HepG2 (cell line): Measurements from ENCODE around the gene CNEP1R1. TPM values are rescaled to one million over a fixed set of nuclear protein-coding genes. Genes with fewer than 3 reads are reported as not detected.

Source experiments
- CAMTA2 ChIP-seq: sonication (generic); formaldehyde crosslinking; IDR thresholded peaks from 2 replicates; pipeline ENCODE4 v1.4.0; 2020; ENCODE audit warnings: mild to moderate bottlenecking, missing genetic modification reagents, borderline replicate concordance
- EEA1 ChIP-seq: sonication (generic); formaldehyde crosslinking; IDR thresholded peaks from 2 replicates; pipeline ENCODE4 v1.5.1; 2020; ENCODE audit warnings: mild to moderate bottlenecking, missing genetic modification reagents, borderline replicate concordance
- FOXJ3 ChIP-seq: sonication (generic); formaldehyde crosslinking; IDR thresholded peaks from 2 replicates; pipeline ENCODE4 v1.4.0; 2020; ENCODE audit warnings: missing genetic modification reagents, mild to moderate bottlenecking, borderline replicate concordance
- KAT7 ChIP-seq: IDR thresholded peaks from 2 replicates; pipeline ENCODE4 v1.6.1; 2018; ENCODE audit warnings: borderline replicate concordance, missing compliant biosample characterization
- KLF15 ChIP-seq: sonication (generic); formaldehyde crosslinking; IDR thresholded peaks from 2 replicates; pipeline ENCODE4 v1.8.1; 2023; ENCODE audit warnings: borderline replicate concordance, mild to moderate bottlenecking, inconsistent platforms, missing genetic modification reagents, mixed read lengths
- KMT2A ChIP-seq: sonication (generic); formaldehyde crosslinking; IDR thresholded peaks from 2 replicates; pipeline ENCODE4 v1.4.0; 2020; ENCODE audit warnings: missing genetic modification reagents
- MEF2D ChIP-seq: sonication (generic); formaldehyde crosslinking; IDR thresholded peaks from 2 replicates; pipeline ENCODE4 v1.5.1; 2020; ENCODE audit warnings: mild to moderate bottlenecking, missing genetic modification reagents
- PLRG1 ChIP-seq: fragments of 450-650 bp; conservative IDR thresholded peaks from 2 replicates; pipeline ENCODE4 v1.6.1; 2016
- SIN3A ChIP-seq: IDR thresholded peaks from 2 replicates; pipeline ENCODE4 v1.6.1; 2011; ENCODE audit warnings: low read depth, mild to moderate bottlenecking, control low read depth, low read length, borderline replicate concordance
- SMAD9 ChIP-seq: sonication (generic); formaldehyde crosslinking; IDR thresholded peaks from 2 replicates; pipeline ENCODE4 v1.5.1; 2020; ENCODE audit warnings: mild to moderate bottlenecking, missing genetic modification reagents
- ZNF101 ChIP-seq: sonication (generic); formaldehyde crosslinking; IDR thresholded peaks from 2 replicates; pipeline ENCODE4 v1.4.0; 2020; ENCODE audit warnings: mild to moderate bottlenecking, low read depth, missing genetic modification reagents, borderline replicate concordance
- ZNF124 ChIP-seq: sonication (generic); formaldehyde crosslinking; IDR thresholded peaks from 2 replicates; pipeline ENCODE4 v1.4.0; 2020; ENCODE audit warnings: missing genetic modification reagents
- ZNF143 ChIP-seq: sonication (generic); formaldehyde crosslinking; IDR thresholded peaks from 2 replicates; pipeline ENCODE4 v1.4.0; 2020; ENCODE audit warnings: missing genetic modification reagents
- ZNF326 ChIP-seq: sonication (generic); formaldehyde crosslinking; IDR thresholded peaks from 2 replicates; pipeline ENCODE4 v1.4.0; 2020; ENCODE audit warnings: missing genetic modification reagents, borderline replicate concordance
- ZNF33A ChIP-seq: sonication (generic); formaldehyde crosslinking; IDR thresholded peaks from 2 replicates; pipeline ENCODE4 v1.5.1; 2020; ENCODE audit warnings: missing genetic modification reagents, mild to moderate bottlenecking, moderate library complexity, borderline replicate concordance
- ZNF569 ChIP-seq: sonication (generic); formaldehyde crosslinking; IDR thresholded peaks from 2 replicates; pipeline ENCODE4 v1.5.0; 2020; ENCODE audit warnings: mild to moderate bottlenecking, missing genetic modification reagents, moderate library complexity, borderline replicate concordance
- ZSCAN30 ChIP-seq: sonication (generic); formaldehyde crosslinking; IDR thresholded peaks from 2 replicates; pipeline ENCODE4 v1.5.0; 2020; ENCODE audit warnings: mild to moderate bottlenecking, missing genetic modification reagents
- polyA plus RNA-seq, 8 experiments: library from polyadenylated mRNA; depleted of rRNA in 3 of 8; stranded (reverse) in 7 of 8; unstranded in 1 of 8; fragments of >200 nt; fragmentation: Illumina TruSeq in 4 of 8; extraction: Trizol in 4 of 8; gene quantifications; 2 replicates each; pipeline versions ENCODE4 v1.2.1 to v1.2.3, GENCODE V29; 2011 to 2016; ENCODE audit warnings: low read depth in 4 of 8, missing spikeins in 1 of 8, mixed read lengths in 1 of 8; ENCODE audit not compliant: insufficient read depth in 1 of 8
- total RNA-seq, 5 experiments: library from RNA; depleted of rRNA; stranded (reverse); fragments of >200 nt; fragmentation: Illumina TruSeq; extraction: Trizol; gene quantifications; 2 replicates each; pipeline ENCODE4 v1.2.3, GENCODE V29; 2016; ENCODE audit warnings: low read depth in 1 of 5
- TF ChIP-seq, protein P1 (sequence below): sonication (generic); formaldehyde crosslinking; IDR thresholded peaks from 2 replicates; pipeline ENCODE4 v1.5.0; 2020; ENCODE audit warnings: mild to moderate bottlenecking, missing genetic modification reagents, borderline replicate concordance
- TF ChIP-seq, protein P2 (sequence below): fragments of 450-650 bp; IDR thresholded peaks from 2 replicates; pipeline ENCODE4 v1.6.1; 2017; ENCODE audit warnings: mild to moderate bottlenecking
- TF ChIP-seq, protein P3 (sequence below): sonication (generic); formaldehyde crosslinking; IDR thresholded peaks from 2 replicates; pipeline ENCODE4 v1.8.0; 2022; ENCODE audit warnings: mild to moderate bottlenecking, missing genetic modification reagents; ENCODE audit not compliant: insufficient replicate concordance
- TF ChIP-seq, protein P4 (sequence below): sonication (generic); formaldehyde crosslinking; IDR thresholded peaks from 2 replicates; pipeline ENCODE4 v1.8.1; 2023; ENCODE audit warnings: mild to moderate bottlenecking, moderate library complexity, missing genetic modification reagents
- TF ChIP-seq, protein P5 (sequence below): sonication (generic); formaldehyde crosslinking; conservative IDR thresholded peaks from 2 replicates; pipeline ENCODE4 v1.5.0; 2020; ENCODE audit warnings: missing genetic modification reagents

The CNEP1R1 gene
- total and polyA plus RNA-seq, 2 of the 13 experiments (the other 11 are each of a cell fraction or from before 2014, with no cell fraction given) = 23.6 to 26.8 TPM

DNA sequence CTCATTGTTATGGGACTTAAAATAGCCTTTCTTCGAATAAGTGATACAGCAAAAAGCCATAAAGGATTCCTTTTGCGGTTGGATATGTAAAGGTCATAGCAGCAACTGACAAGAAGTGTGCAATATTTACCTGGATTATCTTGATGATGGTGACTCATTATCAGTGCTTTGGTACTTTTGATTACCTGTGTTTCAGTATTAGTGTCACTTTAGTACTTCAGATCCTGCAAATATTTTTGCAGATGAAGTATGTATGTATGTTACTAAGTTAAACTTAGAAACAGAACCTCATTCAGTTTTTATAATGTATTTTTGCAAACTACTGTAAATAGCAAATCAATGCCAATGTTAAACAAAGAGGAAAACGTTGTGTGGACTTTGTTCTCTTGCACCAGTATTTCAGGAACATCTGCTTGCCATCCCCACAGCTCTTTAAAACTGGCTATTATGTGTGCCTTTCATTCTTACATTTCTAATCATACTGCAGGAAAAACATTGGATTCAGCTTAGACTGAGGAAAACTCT is 10.5 kb downstream of the CNEP1R1 start (continued):
- TF ChIP-seq, protein P1, sequence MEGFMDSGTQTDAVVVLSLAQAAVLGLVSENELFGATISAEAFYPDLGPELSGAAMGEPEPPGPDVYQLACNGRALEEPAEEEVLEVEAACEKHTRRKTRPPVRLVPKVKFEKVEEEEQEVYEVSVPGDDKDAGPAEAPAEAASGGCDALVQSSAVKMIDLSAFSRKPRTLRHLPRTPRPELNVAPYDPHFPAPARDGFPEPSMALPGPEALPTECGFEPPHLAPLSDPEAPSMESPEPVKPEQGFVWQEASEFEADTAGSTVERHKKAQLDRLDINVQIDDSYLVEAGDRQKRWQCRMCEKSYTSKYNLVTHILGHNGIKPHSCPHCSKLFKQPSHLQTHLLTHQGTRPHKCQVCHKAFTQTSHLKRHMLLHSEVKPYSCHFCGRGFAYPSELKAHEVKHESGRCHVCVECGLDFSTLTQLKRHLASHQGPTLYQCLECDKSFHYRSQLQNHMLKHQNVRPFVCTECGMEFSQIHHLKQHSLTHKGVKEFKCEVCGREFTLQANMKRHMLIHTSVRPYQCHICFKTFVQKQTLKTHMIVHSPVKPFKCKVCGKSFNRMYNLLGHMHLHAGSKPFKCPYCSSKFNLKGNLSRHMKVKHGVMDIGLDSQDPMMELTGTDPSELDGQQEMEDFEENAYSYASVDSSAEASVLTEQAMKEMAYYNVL (CRISPR knock-in tag) = no peak
- TF ChIP-seq PLRG1 (no peak), ZNF33A (CRISPR knock-in tag) (no peak), MEF2D (CRISPR knock-in tag) (peak; percentile 25; the same call in 1 of the 2 replicates), SMAD9 (CRISPR knock-in tag) (no peak), ZNF569 (CRISPR knock-in tag) (no peak), ZNF101 (CRISPR knock-in tag) (no peak), ZSCAN30 (CRISPR knock-in tag) (no peak), EEA1 (CRISPR knock-in tag) (no peak), ZNF326 (CRISPR knock-in tag) (no peak), KLF15 (no peak), ZNF143 (no peak), KAT7 (no peak), CAMTA2 (CRISPR knock-in tag) (no peak), ZNF124 (CRISPR knock-in tag) (no peak), SIN3A (no peak), KMT2A (CRISPR knock-in tag) (no peak), FOXJ3 (peak; percentile 95)
- TF ChIP-seq, protein P2, sequence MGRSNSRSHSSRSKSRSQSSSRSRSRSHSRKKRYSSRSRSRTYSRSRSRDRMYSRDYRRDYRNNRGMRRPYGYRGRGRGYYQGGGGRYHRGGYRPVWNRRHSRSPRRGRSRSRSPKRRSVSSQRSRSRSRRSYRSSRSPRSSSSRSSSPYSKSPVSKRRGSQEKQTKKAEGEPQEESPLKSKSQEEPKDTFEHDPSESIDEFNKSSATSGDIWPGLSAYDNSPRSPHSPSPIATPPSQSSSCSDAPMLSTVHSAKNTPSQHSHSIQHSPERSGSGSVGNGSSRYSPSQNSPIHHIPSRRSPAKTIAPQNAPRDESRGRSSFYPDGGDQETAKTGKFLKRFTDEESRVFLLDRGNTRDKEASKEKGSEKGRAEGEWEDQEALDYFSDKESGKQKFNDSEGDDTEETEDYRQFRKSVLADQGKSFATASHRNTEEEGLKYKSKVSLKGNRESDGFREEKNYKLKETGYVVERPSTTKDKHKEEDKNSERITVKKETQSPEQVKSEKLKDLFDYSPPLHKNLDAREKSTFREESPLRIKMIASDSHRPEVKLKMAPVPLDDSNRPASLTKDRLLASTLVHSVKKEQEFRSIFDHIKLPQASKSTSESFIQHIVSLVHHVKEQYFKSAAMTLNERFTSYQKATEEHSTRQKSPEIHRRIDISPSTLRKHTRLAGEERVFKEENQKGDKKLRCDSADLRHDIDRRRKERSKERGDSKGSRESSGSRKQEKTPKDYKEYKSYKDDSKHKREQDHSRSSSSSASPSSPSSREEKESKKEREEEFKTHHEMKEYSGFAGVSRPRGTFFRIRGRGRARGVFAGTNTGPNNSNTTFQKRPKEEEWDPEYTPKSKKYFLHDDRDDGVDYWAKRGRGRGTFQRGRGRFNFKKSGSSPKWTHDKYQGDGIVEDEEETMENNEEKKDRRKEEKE = no peak
- TF ChIP-seq, protein P3, sequence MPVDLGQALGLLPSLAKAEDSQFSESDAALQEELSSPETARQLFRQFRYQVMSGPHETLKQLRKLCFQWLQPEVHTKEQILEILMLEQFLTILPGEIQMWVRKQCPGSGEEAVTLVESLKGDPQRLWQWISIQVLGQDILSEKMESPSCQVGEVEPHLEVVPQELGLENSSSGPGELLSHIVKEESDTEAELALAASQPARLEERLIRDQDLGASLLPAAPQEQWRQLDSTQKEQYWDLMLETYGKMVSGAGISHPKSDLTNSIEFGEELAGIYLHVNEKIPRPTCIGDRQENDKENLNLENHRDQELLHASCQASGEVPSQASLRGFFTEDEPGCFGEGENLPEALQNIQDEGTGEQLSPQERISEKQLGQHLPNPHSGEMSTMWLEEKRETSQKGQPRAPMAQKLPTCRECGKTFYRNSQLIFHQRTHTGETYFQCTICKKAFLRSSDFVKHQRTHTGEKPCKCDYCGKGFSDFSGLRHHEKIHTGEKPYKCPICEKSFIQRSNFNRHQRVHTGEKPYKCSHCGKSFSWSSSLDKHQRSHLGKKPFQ (CRISPR knock-in tag) = no peak
- TF ChIP-seq, protein P4, sequence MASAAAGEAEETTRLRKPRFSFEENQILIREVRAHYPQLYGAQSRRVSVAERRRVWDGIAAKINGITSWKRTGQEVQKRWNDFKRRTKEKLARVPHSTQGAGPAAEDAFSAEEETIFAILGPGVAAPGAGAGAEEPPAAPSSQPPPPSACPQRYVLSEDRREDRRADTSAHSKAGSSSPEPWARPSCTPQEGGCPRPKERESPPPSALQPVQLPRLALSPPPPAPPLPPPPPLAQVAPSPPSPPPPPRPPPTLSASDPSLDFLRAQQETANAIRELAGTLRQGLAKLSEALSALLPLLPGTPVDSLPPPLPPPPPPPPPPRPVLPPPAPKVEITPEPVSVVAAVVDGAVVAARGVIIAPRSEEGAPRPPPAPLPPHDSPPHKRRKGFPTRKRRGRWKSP = no peak
- TF ChIP-seq, protein P5, sequence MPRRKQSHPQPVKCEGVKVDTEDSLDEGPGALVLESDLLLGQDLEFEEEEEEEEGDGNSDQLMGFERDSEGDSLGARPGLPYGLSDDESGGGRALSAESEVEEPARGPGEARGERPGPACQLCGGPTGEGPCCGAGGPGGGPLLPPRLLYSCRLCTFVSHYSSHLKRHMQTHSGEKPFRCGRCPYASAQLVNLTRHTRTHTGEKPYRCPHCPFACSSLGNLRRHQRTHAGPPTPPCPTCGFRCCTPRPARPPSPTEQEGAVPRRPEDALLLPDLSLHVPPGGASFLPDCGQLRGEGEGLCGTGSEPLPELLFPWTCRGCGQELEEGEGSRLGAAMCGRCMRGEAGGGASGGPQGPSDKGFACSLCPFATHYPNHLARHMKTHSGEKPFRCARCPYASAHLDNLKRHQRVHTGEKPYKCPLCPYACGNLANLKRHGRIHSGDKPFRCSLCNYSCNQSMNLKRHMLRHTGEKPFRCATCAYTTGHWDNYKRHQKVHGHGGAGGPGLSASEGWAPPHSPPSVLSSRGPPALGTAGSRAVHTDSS (CRISPR knock-in tag) = no peak
